Skeletal muscle tissue (tissue), 4 donors: Measurements from ENCODE around the gene GRIK1. TPM values are rescaled to one million over a fixed set of nuclear protein-coding genes. Genes with fewer than 3 reads are reported as not detected.

Experiments
- H3K27ac ChIP-seq: one replicate; pipeline ENCODE4 v1.7.0; 2013; ENCODE audit warnings: mild to moderate bottlenecking, low read depth, low read length, inconsistent platforms
- H3K27me3 ChIP-seq, 3 donors: one replicate each; pipeline ENCODE4 v1.7.0; 2013; ENCODE audit warnings: low read length in 3 of 3; ENCODE audit not compliant: control insufficient read depth in 3 of 3, insufficient read depth in 3 of 3
- H3K36me3 ChIP-seq, 3 donors: one replicate each; pipeline ENCODE4 v1.7.0; 2013; ENCODE audit warnings: low read length in 3 of 3; ENCODE audit not compliant: control insufficient read depth in 3 of 3, insufficient read depth in 3 of 3
- H3K4me1 ChIP-seq, 3 donors: one replicate each; pipeline ENCODE4 v1.7.0; 2013; ENCODE audit warnings: low read length in 3 of 3, mild to moderate bottlenecking in 3 of 3; ENCODE audit not compliant: control insufficient read depth in 3 of 3, insufficient read depth in 3 of 3
- H3K4me3 ChIP-seq, 3 donors: one replicate each; pipeline ENCODE4 v1.7.0; 2013; ENCODE audit warnings: low read length in 3 of 3
- H3K9ac ChIP-seq, 3 donors: one replicate each; pipeline ENCODE4 v1.7.0; 2013; ENCODE audit warnings: low read length in 3 of 3, mild to moderate bottlenecking in 3 of 3, moderate library complexity in 2 of 3, low read depth in 1 of 3
- H3K9me3 ChIP-seq, 3 donors: one replicate each; pipeline ENCODE4 v1.7.0; 2013; ENCODE audit warnings: low read length in 3 of 3; ENCODE audit not compliant: control insufficient read depth in 3 of 3
- total RNA-seq: library from RNA; depleted of rRNA; stranded (reverse); fragments of >200 nt; gene quantifications from one replicate; pipeline ENCODE4 v1.2.3, GENCODE V29; 2014
- donor health status: Osteomylitis.

The GRIK1 gene
- total RNA-seq, 1 donor from 2014 or later: 1.0 TPM

DNA sequence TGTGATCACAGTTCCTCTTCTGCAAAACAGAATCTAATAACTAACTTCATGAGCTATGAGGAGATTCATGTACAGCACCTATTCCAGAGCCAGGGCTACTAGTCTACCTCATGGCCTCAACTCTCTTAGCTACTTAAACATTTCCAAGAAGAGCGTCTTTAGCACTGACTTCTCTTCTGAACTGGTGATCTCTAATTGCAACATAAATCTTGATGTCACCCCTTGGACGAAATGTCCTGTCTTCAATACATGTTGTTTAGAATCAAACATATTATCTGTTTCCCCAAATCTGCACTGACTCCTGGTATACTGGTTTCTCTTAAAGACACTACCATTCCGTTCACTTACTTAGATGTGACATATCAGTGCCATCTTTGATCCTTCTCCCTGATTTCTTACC lies 88.2 kb downstream of the GRIK1 start:
- Histone ChIP-seq H3K36me3 (no peaks in the 10 kb centered on the region), H3K27me3 (no peaks in the 10 kb centered on the region), H3K4me3 (no peak overlapping the region), H3K27ac (no peak overlapping the region), H3K4me1 (no peaks in the 10 kb centered on the region), H3K9me3 (no peaks in the 10 kb centered on the region), H3K9ac (no peak overlapping the region)

DNA sequence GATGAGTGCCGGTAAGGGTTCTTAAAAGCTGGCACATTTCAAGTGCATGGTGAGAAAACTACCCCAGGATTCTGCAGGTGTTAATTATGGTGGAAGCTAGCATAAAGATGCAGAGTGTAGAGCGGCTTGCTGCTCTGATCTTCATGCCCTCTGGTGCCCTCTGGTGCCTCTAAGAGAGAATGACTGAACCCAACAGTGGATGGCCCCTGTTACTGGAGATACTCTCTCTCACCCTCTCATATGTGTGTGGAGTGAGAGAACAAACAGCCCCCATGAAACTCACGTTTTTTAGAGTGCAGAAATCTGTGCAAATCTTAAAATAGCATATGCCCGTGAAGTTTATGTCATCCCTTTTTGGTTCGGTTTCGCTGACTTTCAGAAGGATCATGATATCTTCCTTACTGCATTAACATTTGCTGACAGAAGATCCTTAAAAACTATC lies 90.0 kb downstream of the GRIK1 start:
- Histone ChIP-seq H3K4me1 (no peaks in the 10 kb centered on the region), H3K9ac (no peak overlapping the region), H3K27ac (no peak overlapping the region), H3K9me3 (no peaks in the 10 kb centered on the region), H3K4me3 (no peak overlapping the region), H3K36me3 (no peaks in the 10 kb centered on the region), H3K27me3 (no peaks in the 10 kb centered on the region)

DNA sequence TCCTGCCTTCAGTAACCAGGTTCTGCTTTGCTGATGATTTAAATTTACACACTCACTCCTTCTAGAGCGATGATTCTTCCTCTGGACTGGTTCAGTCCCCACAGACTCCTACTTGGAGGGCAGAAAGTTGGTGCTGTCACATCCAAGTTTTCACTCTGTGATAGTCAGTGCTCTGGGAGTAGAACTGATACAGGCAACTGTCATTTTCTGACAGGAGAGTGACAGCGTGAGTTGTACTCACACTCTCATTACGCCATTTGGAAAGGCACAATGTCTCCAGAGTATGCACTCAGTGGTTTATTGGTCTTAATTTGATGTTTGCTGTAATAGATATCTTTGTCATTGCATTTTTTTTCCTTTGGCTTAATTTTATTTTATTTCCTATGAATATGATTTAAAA lies 96.0 kb downstream of the GRIK1 start:
- H3K9ac ChIP-seq: no peak overlapping the region
- H3K9me3 ChIP-seq: no peaks in the 10 kb centered on the region
- no peaks in the 10 kb centered on the region for H3K27me3 ChIP-seq
- H3K27ac ChIP-seq: no peak overlapping the region
- no peak overlapping the region for H3K4me3 ChIP-seq
- H3K4me1 ChIP-seq: no peaks in the 10 kb centered on the region
- no peaks in the 10 kb centered on the region for H3K36me3 ChIP-seq

DNA sequence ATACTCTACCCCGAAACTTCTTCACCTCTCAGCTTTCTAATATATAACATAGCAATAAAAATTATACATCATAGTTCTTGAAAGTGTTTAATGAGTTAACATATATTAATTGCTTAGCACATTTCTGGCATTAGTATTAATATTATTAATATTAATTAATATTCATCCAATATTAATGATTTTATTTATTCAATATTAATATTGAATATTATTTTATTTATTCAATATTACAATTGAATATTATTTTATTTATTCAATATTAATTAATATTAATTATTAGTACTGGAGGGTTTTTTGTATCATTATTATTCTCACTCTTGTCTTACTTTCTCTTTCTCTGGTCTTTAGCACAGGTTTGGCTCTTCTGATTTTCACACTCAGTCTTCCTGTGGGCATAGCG lies 105.2 kb downstream of the GRIK1 start:
- H3K36me3 ChIP-seq: no peaks in the 10 kb centered on the region
- H3K9me3 ChIP-seq: peaks cover 0 to 3% (median 2%) of the 10 kb centered on the region in 3 donors
- H3K4me1 ChIP-seq: no peaks in the 10 kb centered on the region
- no peaks in the 10 kb centered on the region for H3K27me3 ChIP-seq
- no peak overlapping the region for H3K9ac ChIP-seq
- no peak overlapping the region for H3K4me3 ChIP-seq
- no peak overlapping the region for H3K27ac ChIP-seq

DNA sequence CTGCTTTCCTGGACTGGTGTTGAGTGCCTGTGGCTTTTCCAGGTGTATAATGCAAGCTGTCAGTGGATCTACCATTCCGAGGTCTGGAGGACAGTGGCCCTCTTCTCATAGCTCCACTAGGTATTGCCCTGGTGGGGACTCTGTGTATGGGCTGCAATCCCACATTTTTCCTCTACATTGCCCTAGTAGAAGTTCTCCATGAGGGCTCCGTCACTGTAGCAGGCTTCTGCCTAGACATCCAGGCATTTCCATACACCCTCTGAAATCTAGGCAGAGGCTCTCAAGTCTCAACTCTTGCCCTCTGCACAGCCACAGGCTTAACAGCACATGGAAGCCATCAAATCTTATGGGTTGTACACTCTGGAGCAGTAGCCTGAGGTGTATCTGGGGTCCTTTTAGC lies 107.6 kb downstream of the GRIK1 start:
- no peak overlapping the region for H3K4me3 ChIP-seq
- H3K27me3 ChIP-seq: no peaks in the 10 kb centered on the region
- no peak overlapping the region for H3K9ac ChIP-seq
- H3K9me3 ChIP-seq: peaks cover 0 to 3% (median 2%) of the 10 kb centered on the region in 3 donors
- no peak overlapping the region for H3K27ac ChIP-seq
- H3K36me3 ChIP-seq: no peaks in the 10 kb centered on the region
- no peaks in the 10 kb centered on the region for H3K4me1 ChIP-seq

DNA sequence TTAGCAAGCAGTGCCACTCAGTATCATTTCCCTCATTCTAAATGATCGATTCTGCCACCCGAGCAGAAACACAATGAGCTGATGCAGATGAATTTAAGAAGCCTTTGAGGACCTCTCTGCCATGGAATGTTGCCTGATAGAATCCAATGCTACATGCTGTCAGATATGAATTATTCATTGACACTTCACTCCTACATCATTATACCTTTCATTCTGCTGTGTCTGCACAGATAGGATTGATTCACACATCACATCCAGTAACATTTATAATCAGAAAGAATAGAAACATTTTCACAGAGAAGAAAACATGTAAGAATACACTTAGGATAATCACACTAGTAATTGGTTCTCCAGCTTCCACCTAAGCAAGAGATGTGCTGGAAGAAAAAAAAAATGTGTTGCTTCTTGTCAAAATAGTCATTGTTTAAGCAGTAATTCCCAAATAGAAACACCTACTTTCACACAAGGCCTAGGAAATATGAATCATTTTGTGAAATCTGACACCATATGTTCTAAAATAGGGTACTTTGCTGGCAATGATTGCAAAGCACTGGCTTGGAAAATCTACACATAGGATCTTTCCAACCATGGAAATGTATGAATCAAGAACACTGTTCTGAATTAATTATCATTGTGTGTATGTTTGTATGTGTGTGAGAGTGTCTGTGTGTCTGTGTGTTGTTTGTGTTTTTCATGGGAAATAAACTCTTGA lies 110.1 kb downstream of the GRIK1 start:
- Histone ChIP-seq H3K27ac (no peak overlapping the region), H3K9ac (no peak overlapping the region), H3K27me3 (no peaks in the 10 kb centered on the region), H3K9me3 (peaks cover 0 to 3% (median 2%) of the 10 kb centered on the region in 3 donors), H3K4me1 (no peaks in the 10 kb centered on the region), H3K36me3 (no peaks in the 10 kb centered on the region), H3K4me3 (no peak overlapping the region)

DNA sequence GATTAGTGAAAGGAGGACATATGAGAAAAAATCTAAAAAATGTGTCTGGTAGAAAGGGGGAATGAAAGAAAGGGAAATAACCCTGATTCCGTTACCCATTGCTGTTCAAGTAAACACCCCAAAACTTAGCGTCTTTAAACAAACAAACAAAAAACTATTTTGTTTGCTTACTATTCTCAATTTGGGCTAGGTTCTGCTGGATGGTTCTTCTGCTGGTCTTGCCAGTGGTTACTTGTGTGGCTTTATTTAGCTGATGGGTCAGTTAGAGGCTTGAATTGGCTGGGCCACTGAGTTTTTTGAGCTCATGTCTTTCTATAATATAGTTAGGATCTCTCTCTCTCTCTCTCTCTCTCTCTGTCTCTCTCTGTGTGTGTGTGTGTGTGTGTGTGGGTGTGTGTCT lies 112.1 kb downstream of the GRIK1 start:
- Histone ChIP-seq H3K27ac (no peak overlapping the region), H3K9me3 (peaks cover 0 to 3% (median 0%) of the 10 kb centered on the region in 3 donors), H3K36me3 (no peaks in the 10 kb centered on the region), H3K9ac (no peak overlapping the region), H3K4me3 (no peak overlapping the region), H3K4me1 (no peaks in the 10 kb centered on the region), H3K27me3 (no peaks in the 10 kb centered on the region)

DNA sequence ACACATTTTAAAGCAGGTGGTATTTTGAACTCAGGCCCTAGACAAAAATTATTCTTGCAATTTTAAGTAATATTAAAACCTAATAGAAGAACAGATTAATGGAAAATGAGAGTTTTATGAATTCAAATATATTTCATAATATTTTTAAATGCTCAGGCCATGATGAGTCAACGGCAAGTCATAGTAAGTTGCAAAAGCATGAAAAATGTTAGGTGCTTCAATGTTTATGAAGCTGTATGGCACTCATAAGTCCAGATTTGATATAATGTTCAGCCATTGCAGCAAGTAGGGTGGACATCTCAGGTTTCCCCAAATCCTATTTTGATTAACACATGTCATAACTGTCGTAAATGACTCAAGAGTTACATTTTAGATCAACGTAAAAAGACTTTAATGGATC lies 112.6 kb downstream of the GRIK1 start:
- Histone ChIP-seq H3K4me3 (no peak overlapping the region), H3K9me3 (peaks cover 0 to 2% (median 0%) of the 10 kb centered on the region in 3 donors), H3K36me3 (no peaks in the 10 kb centered on the region), H3K9ac (no peak overlapping the region), H3K27me3 (no peaks in the 10 kb centered on the region), H3K4me1 (no peaks in the 10 kb centered on the region), H3K27ac (no peak overlapping the region)

DNA sequence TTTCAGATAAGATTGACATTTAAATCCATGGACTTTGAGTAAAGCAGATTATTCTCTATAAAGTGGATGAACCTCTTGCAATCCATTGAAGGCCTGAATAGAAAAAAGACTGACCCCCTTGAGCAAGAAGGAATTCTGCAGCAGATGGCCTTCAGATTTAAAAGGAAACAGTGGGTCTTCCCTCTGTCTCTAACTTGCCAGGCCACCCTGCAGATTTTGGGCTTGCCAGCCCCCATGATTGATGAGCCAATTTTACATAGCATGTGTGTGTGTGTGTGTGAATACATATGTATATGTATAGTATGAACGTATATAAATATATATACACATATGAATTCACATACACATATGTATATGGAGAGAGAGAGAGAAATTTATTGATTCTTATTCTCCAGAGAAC lies 113.4 kb downstream of the GRIK1 start:
- Histone ChIP-seq H3K27me3 (no peaks in the 10 kb centered on the region), H3K27ac (no peak overlapping the region), H3K36me3 (no peaks in the 10 kb centered on the region), H3K4me3 (no peak overlapping the region), H3K9ac (no peak overlapping the region), H3K4me1 (no peaks in the 10 kb centered on the region), H3K9me3 (no peaks in the 10 kb centered on the region)

DNA sequence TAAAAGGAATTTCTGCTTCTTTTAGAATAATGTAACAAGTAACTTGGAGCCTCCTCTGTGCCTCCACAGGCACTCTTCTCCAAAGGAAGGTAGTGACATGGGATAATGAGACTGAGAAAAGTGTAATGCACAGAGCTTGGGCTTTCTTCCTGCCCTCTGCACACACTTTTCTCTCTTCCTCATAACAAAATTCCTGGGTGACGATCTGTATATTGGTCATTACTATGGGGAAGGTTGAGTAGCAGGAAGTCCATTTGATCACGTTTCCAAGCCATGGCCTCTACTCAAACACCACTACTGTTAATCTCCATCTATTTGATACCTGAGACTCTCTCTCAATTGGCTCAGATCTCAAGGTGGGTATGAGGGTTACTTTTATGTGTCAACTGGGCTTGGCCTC lies 113.9 kb downstream of the GRIK1 start:
- no peaks in the 10 kb centered on the region for H3K36me3 ChIP-seq
- H3K9me3 ChIP-seq: no peaks in the 10 kb centered on the region
- no peak overlapping the region for H3K9ac ChIP-seq

More for the DNA sequence above, 113.9 kb downstream of the GRIK1 start:
- Histone ChIP-seq H3K4me3 (no peak overlapping the region), H3K27ac (no peak overlapping the region), H3K27me3 (no peaks in the 10 kb centered on the region), H3K4me1 (no peaks in the 10 kb centered on the region)
